HG03175 (cell line): ENCODE results near the gene EXOSC7.
"Not testable (repeated sequence)": the region's sequence is repeated elsewhere in the genome, so short reads cannot be mapped to it uniquely, and the experiment has no call there.

Source experiments
- ATAC-seq: cut with Tn5 transposase; IDR thresholded peaks from one replicate; pipeline ENCODE4 v1.9.1; 2021; ENCODE audit warnings: mild to moderate bottlenecking, moderate library complexity; ENCODE audit not compliant: unreplicated experiment

The EXOSC7 gene

GRCh38 chr3:44976002-44976815 lies at the start of gene EXOSC7, which contains the start of gene ZDHHC3:
EXOSC7 (plus strand) TSS chr3:44976244; CDS start chr3:44976278, 34 bp downstream.
ZDHHC3 (minus strand) TSS chr3:44976174; CDS start chr3:44959436, 16,738 bp downstream.
- peak; percentile 76 for ATAC-seq

- no peak for ATAC-seq
Observed at GRCh38 chr3:44926921-44927320, 49.1 kb upstream of the EXOSC7 start.

GRCh38 chr3:44927371-44927770 lies 48.7 kb upstream of the EXOSC7 start:
- ATAC-seq = no peak

GRCh38 chr3:44929782-44930181 lies 46.3 kb upstream of the EXOSC7 start:
- ATAC-seq = no peak

GRCh38 chr3:44930911-44931310 lies 45.1 kb upstream of the EXOSC7 start:
- no peak for ATAC-seq

- ATAC-seq = no peak
Observed at GRCh38 chr3:44931791-44932190, 44.3 kb upstream of the EXOSC7 start.

GRCh38 chr3:44932271-44932670 lies 43.8 kb upstream of the EXOSC7 start:
- ATAC-seq = no peak

- ATAC-seq = no peak
Observed at GRCh38 chr3:44932986-44933944, 42.8 kb upstream of the EXOSC7 start.

GRCh38 chr3:44939581-44940036 lies 36.4 kb upstream of the EXOSC7 start:
- no peak for ATAC-seq

GRCh38 chr3:44942202-44942921 lies 33.7 kb upstream of the EXOSC7 start:
- no peak for ATAC-seq

GRCh38 chr3:44948239-44948638 lies 27.8 kb upstream of the EXOSC7 start:
- no peak for ATAC-seq

- not testable (repeated sequence) for ATAC-seq
Observed at GRCh38 chr3:44949770-44950169, 26.3 kb upstream of the EXOSC7 start.

GRCh38 chr3:44950275-44950734 lies 25.7 kb upstream of the EXOSC7 start:
- ATAC-seq = no peak

GRCh38 chr3:44952689-44953088 lies 23.4 kb upstream of the EXOSC7 start:
- no peak for ATAC-seq

- no peak for ATAC-seq
Observed at GRCh38 chr3:44954304-44954703, 21.7 kb upstream of the EXOSC7 start.

- no peak for ATAC-seq
Observed at GRCh38 chr3:44954962-44955361, 21.1 kb upstream of the EXOSC7 start.

GRCh38 chr3:44955917-44956316 lies 20.1 kb upstream of the EXOSC7 start:
- no peak for ATAC-seq

GRCh38 chr3:44957986-44958385 lies 18.1 kb upstream of the EXOSC7 start:
- no peak for ATAC-seq

GRCh38 chr3:44958386-44958785 lies 17.7 kb upstream of the EXOSC7 start:
- no peak for ATAC-seq

GRCh38 chr3:44960387-44961026 lies 15.5 kb upstream of the EXOSC7 start:
- no peak for ATAC-seq
